ENCODE results near the gene IRF8.

Gene IRF8

DNA sequence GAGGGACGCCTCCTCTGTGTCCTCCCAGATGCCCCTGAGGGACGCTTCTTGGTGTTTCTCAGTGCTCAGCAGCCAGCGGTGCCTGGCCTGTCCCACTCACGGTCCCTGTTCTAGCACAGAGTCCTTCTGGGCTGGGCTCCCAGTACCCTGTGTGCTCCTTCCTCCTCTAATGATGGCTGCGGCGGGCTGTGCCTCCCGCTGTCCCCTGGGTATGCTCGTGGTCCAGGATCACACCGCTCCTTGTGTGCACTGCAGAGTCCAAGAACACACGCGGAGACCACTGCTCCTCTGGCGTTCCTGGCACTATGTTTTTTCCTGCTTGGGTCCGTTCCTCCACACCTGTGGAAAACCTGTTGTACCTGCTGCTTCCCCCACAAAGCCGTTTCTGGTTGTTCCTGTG lies 15.1 kb upstream of the IRF8 start:
- no peak for TF ChIP-seq MYC (IDR thresholded peaks at IDR 0.05; ENCODE audit: low read depth, low read length)
- TF ChIP-seq, protein P1, sequence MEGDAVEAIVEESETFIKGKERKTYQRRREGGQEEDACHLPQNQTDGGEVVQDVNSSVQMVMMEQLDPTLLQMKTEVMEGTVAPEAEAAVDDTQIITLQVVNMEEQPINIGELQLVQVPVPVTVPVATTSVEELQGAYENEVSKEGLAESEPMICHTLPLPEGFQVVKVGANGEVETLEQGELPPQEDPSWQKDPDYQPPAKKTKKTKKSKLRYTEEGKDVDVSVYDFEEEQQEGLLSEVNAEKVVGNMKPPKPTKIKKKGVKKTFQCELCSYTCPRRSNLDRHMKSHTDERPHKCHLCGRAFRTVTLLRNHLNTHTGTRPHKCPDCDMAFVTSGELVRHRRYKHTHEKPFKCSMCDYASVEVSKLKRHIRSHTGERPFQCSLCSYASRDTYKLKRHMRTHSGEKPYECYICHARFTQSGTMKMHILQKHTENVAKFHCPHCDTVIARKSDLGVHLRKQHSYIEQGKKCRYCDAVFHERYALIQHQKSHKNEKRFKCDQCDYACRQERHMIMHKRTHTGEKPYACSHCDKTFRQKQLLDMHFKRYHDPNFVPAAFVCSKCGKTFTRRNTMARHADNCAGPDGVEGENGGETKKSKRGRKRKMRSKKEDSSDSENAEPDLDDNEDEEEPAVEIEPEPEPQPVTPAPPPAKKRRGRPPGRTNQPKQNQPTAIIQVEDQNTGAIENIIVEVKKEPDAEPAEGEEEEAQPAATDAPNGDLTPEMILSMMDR (IDR thresholded peaks at IDR 0.05; ENCODE audit: low read depth, low read length): no peak
- TF ChIP-seq, protein P2, sequence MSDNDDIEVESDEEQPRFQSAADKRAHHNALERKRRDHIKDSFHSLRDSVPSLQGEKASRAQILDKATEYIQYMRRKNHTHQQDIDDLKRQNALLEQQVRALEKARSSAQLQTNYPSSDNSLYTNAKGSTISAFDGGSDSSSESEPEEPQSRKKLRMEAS (IDR thresholded peaks at IDR 0.05; ENCODE audit: low read depth, low read length): no peak
- TF ChIP-seq POLR2A (IDR thresholded peaks at IDR 0.05; ENCODE audit: extremely low read depth, insufficient read length): no peak
- no peak for DNase-seq (ENCODE audit: low read depth)

DNA sequence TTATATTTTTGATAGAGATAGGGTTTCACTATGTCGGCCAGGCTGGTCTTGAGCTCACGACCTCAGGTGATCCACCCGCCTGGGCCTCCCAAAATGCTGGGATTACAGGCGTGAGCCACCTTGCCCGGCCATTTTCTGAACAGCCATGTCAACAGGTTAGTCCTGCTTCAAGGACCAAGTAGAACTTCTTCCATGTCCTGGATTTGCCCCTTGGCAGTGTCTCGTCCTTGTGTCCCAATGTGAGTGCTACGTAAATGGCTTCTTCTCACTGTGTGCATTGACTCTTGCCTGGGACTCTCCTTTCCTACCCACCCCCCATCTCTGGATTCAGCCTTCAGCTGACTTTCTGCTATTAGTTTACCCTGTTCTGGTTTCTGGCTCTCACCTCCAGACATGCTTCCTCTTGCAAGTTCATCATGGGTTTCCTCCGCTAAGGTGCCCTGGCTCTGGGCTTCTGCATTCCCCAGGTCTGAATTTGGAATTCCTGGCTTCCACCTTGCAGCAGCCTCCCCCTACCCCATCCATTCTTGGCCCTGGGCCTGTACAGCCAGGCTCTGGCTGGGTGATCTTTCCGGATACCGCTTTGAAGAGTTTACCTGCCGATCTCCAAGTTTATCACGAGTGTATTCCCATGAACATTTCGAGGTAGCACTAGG lies 14.0 kb upstream of the IRF8 start:
- TF ChIP-seq MYC (IDR thresholded peaks at IDR 0.05; ENCODE audit: low read depth, low read length): no peak
- TF ChIP-seq, protein P1 (IDR thresholded peaks at IDR 0.05; ENCODE audit: low read depth, low read length): no peak
- TF ChIP-seq POLR2A (IDR thresholded peaks at IDR 0.05; ENCODE audit: extremely low read depth, insufficient read length): no peak
- TF ChIP-seq, protein P2 (IDR thresholded peaks at IDR 0.05; ENCODE audit: low read depth, low read length): no peak

More for the DNA sequence above, 15.1 kb upstream of the IRF8 start:
- no peak overlapping the region for H3K4me3 ChIP-seq (ENCODE audit: low read depth, low read length)

DNA sequence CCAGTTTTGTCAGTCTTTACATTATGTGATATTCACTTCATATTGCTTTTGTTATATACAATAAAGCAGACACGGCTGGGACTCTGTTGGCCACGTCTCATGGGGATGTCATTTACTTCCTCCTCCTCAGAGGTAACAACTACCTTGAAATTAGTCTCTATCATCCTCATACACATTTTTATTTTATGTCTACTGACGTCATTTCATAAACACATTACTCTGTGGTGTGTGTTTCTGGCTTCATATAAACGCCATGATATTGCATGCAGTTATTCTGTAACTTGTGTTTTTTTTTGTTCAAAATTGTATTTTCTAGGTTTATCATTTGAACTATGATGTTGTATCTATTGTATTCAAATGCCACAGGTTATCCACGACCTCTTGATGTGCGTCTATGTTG lies 13.4 kb upstream of the IRF8 start:
- H3K4me3 ChIP-seq (ENCODE audit: low read depth, low read length): no peak overlapping the region
- DNase-seq (ENCODE audit: low read depth): no peak
- TF ChIP-seq, protein P2 (IDR thresholded peaks at IDR 0.05; ENCODE audit: low read depth, low read length): no peak
- no peak for TF ChIP-seq MYC (IDR thresholded peaks at IDR 0.05; ENCODE audit: low read depth, low read length)
- TF ChIP-seq, protein P1 (IDR thresholded peaks at IDR 0.05; ENCODE audit: low read depth, low read length): no peak
- TF ChIP-seq POLR2A (IDR thresholded peaks at IDR 0.05; ENCODE audit: extremely low read depth, insufficient read length): no peak

More for the DNA sequence above, 14.0 kb upstream of the IRF8 start:
- no peak overlapping the region for H3K4me3 ChIP-seq (ENCODE audit: low read depth, low read length)
- no peak for DNase-seq (ENCODE audit: low read depth)

DNA sequence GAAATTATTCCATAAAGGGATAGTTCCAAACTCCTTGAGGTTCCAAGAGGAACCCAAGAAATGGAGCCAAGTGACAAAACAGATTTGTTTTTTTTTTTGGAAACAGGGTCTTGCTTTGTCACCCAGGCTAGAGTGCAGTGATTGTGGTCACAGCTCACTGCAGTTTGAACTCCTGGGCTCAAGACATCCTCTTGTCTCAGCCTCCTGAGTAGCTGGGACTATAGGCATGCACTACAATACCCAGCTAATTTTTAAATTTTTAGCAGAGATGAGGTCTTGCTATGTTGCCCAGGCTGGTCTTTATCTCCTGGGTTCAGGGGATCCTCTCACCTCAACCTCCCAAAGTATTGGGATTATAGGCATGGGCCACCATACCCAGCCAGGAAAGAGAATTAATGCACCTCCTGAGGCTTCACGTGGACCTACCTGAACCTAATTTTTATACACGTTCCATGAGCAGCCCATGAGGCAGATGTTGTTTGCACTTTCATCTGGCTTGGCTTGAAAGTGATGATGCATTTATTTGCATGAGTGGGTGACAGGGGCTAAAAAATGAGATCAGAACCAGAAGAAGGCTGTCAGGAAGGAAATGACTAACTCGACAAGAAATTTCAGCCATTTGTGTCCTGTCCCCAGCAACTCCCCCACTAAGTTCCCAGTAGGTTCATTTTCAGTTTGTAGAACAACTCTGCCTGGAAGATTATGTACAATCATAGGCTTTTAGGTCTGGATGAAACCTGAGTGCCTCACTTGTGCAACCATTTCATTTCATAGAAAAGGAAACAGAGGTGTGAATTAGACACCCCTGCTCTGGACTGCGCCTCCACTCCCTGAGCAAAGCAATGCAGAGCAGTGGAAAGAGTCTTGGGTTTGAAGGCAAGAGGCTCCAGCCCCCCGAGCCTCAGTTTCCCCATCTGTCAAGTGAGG lies 10.3 kb upstream of the IRF8 start:
- peak; percentile 93 for DNase-seq (ENCODE audit: low read depth)
- H3K4me3 ChIP-seq (ENCODE audit: low read depth, low read length): no peak overlapping the region
- TF ChIP-seq, protein P1 (IDR thresholded peaks at IDR 0.05; ENCODE audit: low read depth, low read length): no peak
- no peak for TF ChIP-seq POLR2A (IDR thresholded peaks at IDR 0.05; ENCODE audit: extremely low read depth, insufficient read length)
- TF ChIP-seq MYC (IDR thresholded peaks at IDR 0.05; ENCODE audit: low read depth, low read length): peak; percentile 60; the same call in 1 of the 2 replicates
- TF ChIP-seq, protein P2 (IDR thresholded peaks at IDR 0.05; ENCODE audit: low read depth, low read length): peak; percentile 34

DNA sequence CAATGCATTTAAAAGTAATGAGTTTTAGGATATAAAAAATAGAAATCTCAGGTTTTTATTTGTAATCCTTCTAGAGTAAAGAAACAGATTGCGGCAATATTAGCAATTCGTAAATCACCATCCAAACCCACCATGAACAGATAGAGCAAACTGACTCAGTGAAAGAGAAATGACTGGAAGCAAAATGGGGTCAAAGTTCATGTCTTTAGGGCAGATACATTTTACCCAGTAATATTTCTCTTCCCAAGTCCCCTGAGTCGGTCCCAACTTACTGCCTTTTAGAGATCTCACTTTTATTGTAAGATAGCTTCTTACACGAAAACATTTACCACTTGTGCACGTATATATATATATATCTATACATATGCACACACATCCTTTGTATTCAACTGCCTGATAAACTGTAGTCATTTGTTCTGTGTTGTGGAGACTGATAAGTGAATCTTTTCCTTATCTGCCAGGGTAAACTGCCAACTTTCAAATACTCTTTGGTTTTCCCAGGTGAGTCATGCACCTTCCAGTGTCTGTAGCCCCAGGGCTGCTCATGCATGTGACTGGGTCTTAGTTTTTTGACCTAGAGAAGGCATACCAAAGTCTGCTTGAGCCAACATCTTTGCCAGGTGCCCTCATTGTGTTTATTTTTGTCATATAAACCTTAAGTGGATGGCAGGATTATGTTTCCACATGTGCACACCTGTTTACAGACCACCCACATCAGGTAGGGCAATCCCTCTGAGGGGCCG lies 7.8 kb upstream of the IRF8 start:
- DNase-seq (ENCODE audit: low read depth): no peak
- no peak overlapping the region for H3K4me3 ChIP-seq (ENCODE audit: low read depth, low read length)
- TF ChIP-seq MYC (IDR thresholded peaks at IDR 0.05; ENCODE audit: low read depth, low read length) (no peak), POLR2A (IDR thresholded peaks at IDR 0.05; ENCODE audit: extremely low read depth, insufficient read length) (no peak)
- TF ChIP-seq, protein P2 (IDR thresholded peaks at IDR 0.05; ENCODE audit: low read depth, low read length): no peak
- TF ChIP-seq, protein P1 (IDR thresholded peaks at IDR 0.05; ENCODE audit: low read depth, low read length): no peak
